Suprapubic skin (tissue), 4 donors: ENCODE data around the gene PRKCE.

Experiments
- EP300 ChIP-seq: sonication (generic); formaldehyde crosslinking; IDR thresholded peaks from one replicate; pipeline ENCODE4 v1.6.1; 2017; ENCODE audit warnings: antibody characterized with exemption
- POLR2A ChIP-seq, 2 donors: fragments of 450-650 bp; IDR thresholded peaks; one replicate each; pipeline ENCODE4 v1.6.1; 2017; ENCODE audit warnings: antibody characterized with exemption in 2 of 2, mild to moderate bottlenecking in 2 of 2, moderate library complexity in 2 of 2
- POLR2AphosphoS5 ChIP-seq, 3 donors: sonication (generic); formaldehyde crosslinking; IDR thresholded peaks; one replicate each; pipeline ENCODE4 v1.6.1; 2017; ENCODE audit warnings: antibody characterized with exemption in 3 of 3
- TF ChIP-seq, protein P1 (sequence below), 2 donors: fragments of 200-600 bp in 1 of 2; fragments of 450-650 bp in 1 of 2; sonication (generic) in 1 of 2; IDR thresholded peaks; one replicate each; pipeline ENCODE4 v1.5.1; 2016 to 2019; ENCODE audit warnings: antibody characterized with exemption in 2 of 2, mild to moderate bottlenecking in 1 of 2, moderate library complexity in 1 of 2

DNA sequence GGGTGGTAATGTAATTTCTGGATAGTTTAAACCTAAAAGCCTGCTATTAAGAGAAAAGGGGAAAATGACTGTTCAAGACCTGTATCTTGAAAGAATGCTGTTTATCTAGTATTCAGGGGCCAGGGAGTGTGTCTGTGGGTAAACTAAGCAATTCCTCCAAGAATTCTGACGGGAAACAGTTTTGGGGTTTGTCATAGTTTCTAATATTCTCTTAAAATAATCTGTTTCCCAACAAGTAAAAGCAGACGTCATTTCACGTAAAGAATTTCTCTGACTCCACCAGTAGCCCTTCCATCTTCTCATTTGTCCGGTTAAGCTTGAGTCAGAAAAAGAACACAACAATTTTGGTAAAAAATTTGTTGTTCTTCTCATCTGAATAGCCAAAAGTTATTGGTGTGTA lies 413.7 kb downstream of the PRKCE start:
- TF ChIP-seq, protein P1, sequence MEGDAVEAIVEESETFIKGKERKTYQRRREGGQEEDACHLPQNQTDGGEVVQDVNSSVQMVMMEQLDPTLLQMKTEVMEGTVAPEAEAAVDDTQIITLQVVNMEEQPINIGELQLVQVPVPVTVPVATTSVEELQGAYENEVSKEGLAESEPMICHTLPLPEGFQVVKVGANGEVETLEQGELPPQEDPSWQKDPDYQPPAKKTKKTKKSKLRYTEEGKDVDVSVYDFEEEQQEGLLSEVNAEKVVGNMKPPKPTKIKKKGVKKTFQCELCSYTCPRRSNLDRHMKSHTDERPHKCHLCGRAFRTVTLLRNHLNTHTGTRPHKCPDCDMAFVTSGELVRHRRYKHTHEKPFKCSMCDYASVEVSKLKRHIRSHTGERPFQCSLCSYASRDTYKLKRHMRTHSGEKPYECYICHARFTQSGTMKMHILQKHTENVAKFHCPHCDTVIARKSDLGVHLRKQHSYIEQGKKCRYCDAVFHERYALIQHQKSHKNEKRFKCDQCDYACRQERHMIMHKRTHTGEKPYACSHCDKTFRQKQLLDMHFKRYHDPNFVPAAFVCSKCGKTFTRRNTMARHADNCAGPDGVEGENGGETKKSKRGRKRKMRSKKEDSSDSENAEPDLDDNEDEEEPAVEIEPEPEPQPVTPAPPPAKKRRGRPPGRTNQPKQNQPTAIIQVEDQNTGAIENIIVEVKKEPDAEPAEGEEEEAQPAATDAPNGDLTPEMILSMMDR (IDR thresholded peaks at IDR 0.05), result no peak
- TF ChIP-seq POLR2AphosphoS5 (IDR thresholded peaks at IDR 0.05) (no peak), POLR2A (IDR thresholded peaks at IDR 0.05) (no peak), EP300 (no peak)
